Ammon's horn (tissue), 1 donor: ENCODE data around the gene PLEKHG5.
"Not testable (repeated sequence)": the region's sequence is repeated elsewhere in the genome, so short reads cannot be mapped to it uniquely, and the experiment has no call there.

Experiments
- DNase-seq: peaks from one replicate; pipeline ENCODE4 v3.0.0-alpha.2; 2016; ENCODE audit warnings: low spot score

PLEKHG5 gene

DNA sequence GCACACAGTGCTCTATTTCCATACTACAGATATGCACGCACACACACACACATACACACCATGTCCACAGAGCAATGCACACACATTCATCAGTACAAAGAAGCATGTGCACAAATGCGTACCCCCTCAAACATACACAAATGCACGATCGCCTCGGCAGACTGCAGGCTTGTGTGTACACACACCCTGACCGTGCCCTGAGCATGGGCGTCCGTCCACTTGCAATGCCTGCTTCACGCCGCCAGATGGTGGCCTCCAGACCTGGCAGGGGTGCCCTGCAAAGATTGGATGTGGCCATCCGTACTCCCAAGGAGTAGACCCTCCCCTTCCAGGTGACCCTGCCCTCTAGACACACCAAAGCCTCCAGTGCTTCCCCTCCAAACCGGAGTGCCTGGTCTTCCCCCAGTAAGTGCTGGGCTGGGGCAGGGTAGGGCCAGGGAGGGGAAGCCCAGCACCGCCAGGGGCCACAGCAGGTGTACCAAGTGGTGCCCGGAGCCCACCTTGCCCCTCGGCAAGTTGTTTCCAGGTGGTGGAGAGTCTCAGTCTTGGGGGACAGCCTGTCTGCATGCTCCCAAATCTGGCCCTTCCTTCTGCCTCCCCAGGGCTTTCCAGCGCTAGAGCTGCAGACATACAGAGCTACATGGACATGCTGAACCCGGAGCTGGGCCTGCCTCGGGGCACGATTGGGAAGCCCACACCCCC is 46.3 kb downstream of the PLEKHG5 start:
- peak; percentile 16 for DNase-seq

DNA sequence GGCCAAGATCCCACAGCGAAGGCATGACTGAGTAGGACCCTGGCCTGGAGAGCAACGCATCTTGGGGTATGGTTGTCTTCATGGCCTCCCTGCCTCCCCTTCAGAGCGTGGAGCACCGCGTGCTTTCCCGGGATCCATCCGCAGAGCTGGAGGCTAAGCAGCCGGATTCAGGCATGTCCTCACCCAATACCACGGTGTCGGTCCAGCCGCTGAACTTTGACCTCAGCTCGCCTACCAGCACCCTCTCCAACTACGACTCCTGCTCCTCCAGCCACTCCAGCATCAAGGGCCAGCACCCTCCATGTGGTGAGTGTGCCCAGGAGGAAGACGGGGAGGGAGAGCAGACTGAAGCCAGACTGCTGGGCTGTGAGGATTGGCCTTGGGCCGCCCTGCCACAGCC is 47.1 kb downstream of the PLEKHG5 start:
- DNase-seq: no peak

DNA sequence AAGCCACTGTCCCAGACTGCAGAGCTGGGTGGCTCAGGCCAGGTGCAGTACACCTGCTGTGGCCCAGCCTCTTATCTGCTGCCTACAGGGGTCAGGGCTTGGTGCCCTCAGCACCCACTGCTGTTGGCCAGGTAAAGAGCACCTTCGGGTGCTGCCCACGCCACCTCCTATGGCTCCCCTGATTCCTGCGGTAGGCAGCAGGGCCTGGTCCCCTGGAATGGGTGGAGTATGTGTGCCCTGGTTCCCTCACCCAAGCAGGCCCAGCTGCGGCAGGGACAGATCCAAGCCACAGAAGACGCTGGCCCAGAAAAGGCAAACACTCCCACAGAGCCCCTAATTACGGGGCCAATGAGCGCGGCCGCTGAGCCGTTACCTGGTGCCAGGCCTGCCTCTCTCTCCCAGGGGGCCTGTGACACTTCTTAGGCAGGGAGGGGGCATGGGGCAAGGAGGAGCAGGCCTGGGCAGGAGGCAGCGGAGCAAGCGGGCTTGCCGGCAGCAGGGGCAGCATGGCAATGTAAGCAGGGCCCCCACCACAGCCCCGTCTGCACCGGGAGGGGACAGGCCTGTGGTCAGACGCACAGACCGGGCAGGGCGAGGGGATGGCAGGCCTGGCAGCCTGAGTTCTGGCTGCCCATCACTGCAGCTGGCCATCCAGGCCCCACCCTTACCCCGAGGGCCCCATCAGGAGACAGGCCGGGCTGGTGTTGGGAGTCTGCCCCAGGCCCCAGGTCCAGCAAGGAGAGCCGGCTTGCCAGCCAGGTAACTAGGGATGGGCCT is 47.9 kb downstream of the PLEKHG5 start:
- DNase-seq: no peak

DNA sequence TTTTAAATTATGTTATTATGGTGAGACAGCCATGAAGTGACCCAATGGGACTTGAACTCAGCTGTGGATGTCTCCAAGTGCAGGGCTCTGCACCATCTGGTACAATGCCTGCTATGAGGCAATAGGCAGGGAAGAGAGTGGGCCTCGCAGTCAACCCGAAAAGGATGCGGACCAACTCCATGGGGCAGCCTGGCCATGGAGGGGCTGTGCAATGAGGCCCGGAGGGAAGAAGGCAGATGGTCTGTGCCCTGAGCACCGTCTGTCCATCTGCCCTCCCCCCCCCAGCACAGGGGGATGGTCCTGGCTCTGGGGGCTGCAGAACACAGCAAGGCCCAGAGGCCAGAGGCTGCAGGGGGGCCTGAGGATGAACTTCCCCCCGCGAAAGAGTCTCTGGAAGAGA is 49.9 kb downstream of the PLEKHG5 start:
- no peak for DNase-seq

DNA sequence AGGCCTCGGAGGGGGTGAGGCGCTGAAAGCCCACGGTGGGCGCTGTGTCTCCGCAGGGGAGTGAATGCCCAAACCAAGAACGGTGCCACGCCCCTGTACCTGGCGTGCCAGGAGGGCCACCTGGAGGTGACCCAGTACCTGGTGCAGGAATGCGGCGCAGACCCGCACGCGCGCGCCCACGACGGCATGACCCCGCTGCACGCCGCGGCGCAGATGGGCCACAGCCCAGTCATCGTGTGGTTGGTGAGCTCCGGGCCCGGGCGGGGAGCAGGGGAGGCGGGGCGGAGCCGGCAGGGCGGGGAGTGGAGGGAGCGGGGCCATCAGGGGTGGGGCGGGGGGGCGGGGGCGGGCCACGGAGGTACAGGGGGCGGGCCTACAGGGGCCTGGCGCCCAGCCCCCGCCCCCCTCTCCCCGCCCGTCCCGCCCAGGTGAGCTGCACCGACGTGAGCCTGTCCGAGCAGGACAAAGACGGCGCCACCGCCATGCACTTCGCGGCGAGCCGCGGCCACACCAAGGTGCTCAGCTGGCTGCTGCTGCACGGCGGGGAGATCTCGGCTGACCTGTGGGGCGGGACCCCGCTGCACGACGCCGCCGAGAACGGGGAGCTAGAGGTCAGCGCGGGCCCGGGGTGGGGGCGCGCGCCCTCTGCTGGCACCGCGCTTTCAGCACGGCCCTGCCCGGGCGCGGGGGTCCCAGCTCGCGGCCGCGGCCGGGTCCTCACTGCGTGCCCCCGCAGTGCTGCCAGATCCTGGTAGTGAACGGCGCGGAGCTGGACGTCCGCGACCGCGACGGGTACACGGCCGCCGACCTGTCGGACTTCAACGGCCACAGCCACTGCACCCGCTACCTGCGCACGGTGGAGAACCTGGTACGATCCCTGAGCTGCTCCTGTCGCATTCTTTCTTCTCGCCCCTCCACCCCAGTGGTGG is 51.0 kb downstream of the PLEKHG5 start:
- no peak for DNase-seq

DNA sequence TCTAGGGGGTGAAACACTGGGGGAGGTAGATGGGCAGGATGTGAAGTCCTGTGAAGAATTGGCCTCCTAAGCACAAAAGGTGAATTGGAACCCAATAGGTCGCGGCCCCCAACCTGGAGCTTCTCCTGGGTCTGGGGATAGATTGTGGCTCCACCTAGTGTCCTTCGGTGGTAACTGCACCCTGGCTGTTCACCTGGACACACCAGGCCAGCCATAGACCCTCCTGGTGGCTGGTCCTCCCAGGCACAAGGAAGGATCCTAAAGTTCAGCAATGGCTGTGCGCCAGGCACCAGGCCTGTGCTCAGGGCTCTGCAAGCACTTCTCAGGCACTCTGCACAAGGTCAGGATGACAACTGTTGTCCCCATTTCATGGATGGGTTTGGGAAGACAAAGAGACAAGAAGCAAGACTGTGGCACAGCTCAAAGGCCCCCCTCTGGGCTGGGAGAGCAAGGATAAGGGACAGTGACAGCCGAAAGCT is 53.4 kb downstream of the PLEKHG5 start:
- DNase-seq: peak; percentile 57

DNA sequence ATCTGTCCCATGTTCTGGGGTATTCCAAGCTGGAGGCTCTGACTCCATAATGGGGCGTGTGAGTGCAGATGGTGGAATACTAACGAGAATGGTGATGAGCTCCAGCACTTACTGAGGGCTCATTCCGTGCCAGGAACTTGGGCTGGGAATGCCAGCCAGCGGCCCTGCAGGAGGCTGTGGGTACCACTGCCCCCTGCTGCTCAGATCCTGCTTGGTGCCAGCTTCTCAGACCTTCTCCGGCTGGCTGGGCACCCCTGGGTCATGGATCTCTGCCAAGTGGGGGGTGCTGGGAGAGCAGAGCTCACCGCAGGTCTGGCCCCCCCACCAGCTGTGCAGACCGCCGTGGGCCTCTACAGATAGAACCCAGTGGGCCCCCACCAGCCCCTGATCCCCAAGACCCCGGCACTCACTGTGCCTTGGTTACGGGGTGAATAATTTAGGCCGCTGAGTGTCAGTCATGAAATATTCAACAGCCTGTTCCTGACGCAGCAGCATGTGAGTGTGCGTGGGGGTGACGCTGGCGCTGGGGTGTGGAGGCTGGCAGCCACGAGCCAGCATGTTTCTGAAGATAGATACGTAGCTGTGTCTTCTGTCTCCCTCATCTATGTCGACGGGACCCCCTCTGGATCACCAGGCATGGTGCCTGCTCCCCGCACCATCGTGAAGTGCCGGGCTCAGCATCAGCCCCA is 54.3 kb downstream of the PLEKHG5 start:
- peak; percentile 69 for DNase-seq

DNA sequence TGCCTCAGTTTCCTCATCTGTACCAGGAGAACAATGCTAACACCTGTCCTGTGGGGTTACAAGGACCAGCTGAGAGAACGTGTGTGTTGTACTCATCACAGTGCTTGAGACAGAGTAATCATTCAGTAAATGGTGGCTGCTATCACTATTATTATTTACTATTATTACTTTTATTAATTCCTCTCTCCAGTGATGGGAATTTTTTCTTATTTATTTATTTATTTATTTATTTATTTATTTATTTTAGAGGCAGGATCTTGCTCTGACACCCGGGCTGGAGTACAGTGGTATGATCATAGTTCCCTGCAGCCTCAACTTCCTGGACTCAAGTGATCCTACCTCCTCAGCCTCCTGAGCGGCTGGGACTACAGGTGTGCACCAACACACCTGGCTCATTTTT is 55.2 kb downstream of the PLEKHG5 start:
- not testable (repeated sequence) for DNase-seq

DNA sequence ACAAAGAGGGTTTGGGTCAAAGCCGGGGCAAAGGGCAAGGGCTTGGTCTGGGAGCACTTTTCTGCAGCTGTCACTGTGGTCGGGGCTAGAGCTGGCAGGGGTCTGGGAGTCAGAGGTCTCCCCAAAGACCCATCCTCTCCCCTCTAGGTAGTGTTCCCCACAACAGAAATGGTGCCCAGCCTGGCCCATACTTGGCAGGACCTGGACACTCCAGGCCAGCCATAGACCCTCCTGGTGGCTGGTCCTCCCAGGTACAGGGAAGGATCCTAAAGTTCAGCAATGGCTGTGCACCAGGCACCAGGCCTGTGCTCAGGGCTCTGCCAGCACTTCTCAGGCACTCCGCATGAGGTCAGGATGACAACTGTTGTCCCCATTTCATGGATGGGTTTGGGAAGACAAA is 55.9 kb downstream of the PLEKHG5 start:
- DNase-seq: no peak

DNA sequence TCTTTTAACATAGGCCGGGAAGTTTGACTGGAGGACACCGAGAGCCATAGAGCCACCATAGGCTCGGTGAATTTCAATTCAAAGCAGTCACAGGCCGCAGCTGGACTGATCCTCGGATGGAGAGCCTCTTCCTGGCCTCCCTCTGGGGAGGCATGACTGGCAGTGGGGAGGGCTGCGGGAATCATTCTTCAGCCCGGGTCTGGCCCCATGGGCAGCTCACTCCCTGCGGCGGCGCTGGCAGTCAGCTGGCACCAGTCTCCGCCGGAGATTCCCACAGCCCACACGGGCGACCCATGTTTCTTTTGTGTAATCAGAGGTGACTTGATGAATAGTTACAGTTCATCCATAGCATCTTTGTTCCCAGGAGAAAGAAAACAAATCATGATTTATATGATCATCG is 56.3 kb downstream of the PLEKHG5 start:
- DNase-seq: no peak

DNA sequence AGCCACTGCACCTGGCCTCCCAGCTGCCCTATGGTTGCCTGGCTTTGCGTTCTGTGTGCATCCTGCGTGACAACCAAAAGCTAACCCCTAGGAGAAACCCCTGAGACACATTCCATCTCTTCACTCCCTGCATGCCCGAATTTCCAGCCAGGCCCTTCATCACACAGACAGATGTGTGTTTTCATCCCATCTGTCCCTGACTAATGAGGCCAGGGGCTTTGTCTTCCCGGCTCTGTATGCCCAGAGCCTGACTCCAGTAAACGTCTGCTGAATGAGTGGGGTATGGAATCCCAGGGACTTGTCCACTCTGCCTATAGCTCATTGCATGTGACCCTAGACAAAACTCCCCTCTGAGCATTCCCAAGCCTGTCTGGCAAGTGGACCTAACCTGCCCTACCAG is 57.3 kb downstream of the PLEKHG5 start:
- DNase-seq: no peak

DNA sequence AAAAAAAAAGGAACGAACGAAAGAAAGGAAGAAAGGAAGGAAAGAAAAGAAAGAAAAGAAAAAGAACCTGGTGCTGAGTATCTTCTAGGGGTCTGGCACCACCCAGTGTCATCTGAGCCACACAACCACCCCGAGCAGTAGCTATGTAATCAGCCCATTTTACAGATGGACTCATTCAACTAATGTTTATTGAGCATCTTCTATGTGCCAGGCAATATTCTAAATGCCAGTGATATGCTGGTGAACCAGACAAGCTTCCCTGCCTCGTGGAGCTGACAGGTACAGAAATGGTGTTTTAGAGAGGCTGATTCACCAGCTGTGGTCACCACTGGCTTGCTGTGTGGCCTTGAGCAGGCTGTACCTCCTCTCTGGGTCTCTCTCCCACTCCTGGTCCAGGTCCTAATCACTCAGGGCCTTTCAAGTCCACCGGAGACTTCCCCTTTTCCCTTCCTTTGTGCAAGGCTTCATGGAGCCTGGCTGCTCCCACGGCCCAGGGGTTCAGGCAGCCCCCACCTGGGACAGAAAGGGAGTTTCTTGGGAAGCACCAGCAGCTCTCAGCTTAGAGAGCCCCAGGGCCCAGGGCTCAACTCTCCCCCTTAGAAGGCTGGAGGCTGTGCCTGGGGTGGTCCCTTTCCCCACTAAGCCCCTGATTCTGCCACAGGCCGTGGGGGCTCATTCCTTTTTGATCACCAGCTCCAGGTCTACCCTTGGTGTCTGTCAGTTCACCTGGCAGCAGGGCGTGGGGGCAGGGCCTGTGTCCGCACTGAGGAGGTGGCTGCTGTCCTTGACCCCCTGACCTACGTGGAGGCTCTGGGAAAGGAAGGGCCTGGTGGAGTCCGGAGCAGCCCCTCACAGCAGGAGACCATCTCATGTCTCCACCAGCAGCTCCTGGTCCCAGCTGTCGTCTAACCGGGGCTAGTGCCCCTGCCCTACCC is 59.6 kb downstream of the PLEKHG5 start:
- DNase-seq: not testable (repeated sequence)

DNA sequence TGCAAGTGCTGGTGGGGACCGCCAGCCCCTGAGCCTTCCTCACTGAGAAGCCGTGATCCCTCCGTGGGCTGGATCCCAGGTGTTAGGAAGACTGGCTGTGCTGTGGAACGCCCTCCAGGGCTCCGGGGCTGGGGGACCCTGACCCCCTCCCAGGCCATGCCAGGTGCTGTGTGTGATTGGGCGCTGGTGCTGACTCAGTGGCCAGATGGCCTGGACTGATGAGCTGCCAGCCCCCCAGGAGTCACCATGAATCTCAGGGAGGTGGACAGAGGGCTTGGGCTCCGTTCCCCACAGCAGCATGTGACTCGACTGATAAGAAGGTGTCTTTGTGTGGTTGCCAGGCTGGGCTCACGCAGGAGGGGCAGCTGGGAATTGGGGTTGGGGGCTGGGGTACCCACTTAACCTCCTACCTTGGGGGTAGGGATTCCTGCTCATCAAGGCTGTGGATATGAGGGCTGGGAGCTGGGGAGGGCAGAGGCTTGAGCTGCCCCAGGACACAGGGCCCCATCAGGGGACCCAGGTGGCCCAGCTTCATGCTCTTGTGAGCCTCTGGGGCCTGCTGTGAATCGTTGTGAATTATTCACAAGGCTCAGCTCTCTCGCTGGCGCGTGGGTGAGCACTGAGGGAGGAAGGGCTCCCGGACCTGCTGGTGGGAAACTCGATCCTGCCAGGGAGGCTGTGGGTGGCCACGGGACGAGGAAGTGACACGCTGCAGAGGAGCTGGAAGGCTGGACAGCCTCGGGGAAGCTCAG is 61.6 kb downstream of the PLEKHG5 start:
- DNase-seq: peak; percentile 31

DNA sequence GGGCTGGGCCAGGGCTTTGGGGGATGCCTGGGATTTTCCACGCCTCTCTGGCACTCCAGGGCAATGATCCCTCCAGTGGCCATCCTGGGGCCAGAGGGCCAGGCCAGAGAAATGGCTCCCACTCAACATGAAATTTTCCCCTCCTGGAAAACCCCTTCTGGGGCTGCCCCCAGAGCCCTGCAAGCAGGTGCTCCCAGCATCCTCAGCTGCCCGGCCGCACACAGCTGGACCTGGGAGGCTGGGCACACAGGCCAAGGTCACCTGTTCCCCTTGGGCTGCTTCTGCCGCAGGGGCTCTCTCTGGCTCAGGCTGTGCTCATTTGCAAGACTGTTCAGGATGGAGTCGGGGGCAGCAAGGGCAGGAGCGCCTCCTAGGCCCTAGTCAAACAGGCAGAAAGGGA is 63.0 kb downstream of the PLEKHG5 start:
- not testable (repeated sequence) for DNase-seq

DNA sequence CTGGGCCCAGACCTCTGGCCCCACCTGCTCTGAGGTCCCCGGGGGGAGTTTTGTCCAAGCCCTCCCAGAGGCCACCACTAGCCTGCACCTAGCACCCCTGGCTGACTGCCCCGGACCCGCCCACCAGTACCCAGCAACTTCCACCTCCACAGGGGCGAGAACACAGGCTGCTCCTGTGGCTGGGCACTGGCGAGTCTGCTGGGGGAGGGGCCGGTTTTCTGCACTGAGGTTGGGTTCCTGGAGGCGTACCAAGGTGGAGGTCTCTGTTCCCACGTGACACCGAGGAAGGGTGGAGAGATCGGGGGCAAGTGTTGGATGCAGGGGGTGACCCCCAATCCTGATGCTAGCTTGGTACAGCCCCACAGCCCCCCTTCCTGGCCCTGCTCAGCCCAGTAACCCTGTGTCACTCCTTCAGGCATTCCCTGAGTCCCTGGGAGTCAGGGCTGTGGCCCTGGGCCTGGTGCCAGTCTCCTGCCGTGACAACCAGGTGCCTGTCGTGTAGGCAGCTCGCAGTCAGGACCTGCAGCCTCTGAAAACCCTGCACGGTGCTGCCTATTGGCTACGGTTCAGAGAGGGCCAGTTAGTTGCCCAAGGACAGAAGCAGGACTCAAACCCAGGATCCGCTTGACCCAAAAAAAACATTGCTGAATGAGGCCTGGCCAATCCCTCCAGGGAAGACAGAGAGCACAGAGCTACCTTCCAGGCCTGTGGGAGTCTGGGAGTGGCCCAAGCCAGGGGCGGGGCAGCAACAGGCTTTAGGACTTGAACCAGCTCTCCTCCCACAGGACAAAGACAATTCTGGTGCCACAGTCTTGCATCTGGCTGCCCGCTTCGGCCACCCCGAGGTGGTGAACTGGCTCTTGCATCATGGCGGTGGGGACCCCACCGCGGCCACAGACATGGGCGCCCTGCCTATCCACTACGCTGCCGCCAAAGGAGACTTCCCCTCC is 63.8 kb downstream of the PLEKHG5 start:
- DNase-seq: no peak

DNA sequence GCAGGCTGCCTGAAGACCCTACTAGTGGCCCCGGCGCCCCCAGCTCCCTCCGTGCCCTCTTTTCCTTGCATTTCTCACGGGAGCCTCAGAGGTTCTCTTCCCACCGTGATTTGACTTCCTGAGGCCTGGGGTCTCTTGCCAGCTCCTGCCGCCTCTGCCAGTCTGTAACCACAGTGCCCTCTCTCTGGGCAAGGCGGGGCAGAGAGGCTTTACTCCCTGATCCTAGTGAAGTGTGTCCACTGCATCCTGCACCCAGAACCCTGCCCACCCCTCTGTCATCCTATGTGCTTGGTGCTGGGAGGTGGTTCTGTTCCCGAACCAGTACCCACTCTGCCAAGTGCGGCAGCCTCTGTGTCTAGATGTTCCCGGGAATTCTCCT is 64.5 kb downstream of the PLEKHG5 start:
- no peak for DNase-seq

DNA sequence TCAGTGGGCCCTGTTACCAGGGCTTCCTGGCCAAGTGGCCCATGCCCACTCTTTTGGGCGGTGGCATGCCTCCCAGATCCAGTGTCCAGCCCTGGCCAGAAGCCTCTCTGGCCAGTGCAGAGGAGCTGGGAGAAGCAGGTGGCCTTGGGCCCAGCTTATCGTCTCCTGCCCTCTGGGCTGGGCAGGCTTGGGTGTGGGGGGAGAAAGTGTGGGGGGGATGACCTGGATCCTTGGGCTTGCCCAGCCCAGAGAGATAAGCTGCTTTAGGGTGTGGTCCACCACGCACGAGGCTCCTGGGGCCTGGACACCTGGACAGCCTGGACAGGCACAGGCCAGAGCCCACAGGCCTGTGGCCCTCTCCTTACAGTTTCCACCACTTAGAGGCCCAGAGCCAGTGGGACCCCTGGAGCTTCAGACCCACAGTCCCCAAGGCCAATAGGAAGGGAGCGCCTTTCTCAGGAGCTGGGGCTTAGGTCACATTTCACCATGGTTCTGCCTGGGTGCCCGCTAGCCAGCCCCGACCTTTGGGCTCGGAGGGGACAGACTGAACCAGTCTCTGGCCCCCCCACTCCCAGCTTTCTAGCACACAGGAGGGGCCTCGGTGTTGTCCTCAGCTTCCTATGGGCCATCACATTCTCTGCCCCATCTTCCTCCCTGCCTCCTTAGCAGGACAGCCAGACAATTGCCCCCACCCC is 65.0 kb downstream of the PLEKHG5 start:
- DNase-seq: no peak

DNA sequence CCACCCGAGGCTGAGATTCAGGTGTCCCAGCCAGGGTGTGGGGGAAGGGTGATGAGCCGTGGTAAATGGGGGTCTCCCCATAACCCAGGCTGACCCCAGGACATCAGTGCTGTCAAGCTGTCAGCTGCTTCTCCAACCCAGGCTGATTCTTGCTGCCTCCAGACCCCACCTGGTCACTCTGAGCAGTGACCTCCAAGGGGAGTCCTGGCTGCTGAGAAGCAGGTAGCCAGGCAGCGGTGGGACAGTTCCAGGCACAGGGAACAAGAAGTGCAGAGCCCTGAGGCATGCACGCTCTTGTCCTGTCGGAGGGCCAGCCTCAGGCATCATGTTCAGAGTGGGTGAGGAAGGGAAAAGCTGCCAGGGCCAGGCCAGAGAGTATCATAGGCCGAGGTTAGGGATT is 65.8 kb downstream of the PLEKHG5 start:
- DNase-seq: no peak
